Esophagus squamous epithelium (tissue), 5 donors: ENCODE measurements around the gene ANO10. TPM values are rescaled to one million over a fixed set of nuclear protein-coding genes. Genes with fewer than 3 reads are reported as not detected.

Experiments
- DNase-seq: peaks from one replicate; lab custom pipeline; 2025; lab: John Stamatoyannopoulos, UW
- H3K27ac ChIP-seq, 4 donors: fragments of 200-600 bp; sonication (generic); one replicate each; pipeline ENCODE4 v1.5.1; 2016 to 2019; ENCODE audit warnings: mild to moderate bottlenecking in 1 of 4
- H3K27me3 ChIP-seq, 4 donors: fragments of 200-600 bp; sonication (generic); 1 replicate in 3 of 4; 2 replicates in 1 of 4; pipeline versions ENCODE4 v1.5.1 to v1.6.0; 2017 to 2021; ENCODE audit warnings: antibody characterized with exemption in 1 of 4
- H3K36me3 ChIP-seq, 3 donors: fragments of 200-600 bp; sonication (generic); one replicate each; pipeline ENCODE4 v1.5.1; 2016 to 2019
- H3K4me1 ChIP-seq, 3 donors: fragments of 200-600 bp; sonication (generic); one replicate each; pipeline ENCODE4 v1.5.1; 2017 to 2019
- H3K4me3 ChIP-seq, 4 donors: fragments of 200-600 bp; sonication (generic); 1 replicate in 3 of 4; 2 replicates in 1 of 4; pipeline ENCODE4 v1.5.1; 2016 to 2019; ENCODE audit warnings: mild to moderate bottlenecking in 2 of 4, moderate library complexity in 1 of 4
- H3K9me3 ChIP-seq, 3 donors: fragments of 200-600 bp; sonication (generic); one replicate each; pipeline ENCODE4 v1.5.1; 2016 to 2019
- POLR2A ChIP-seq, 4 donors: fragments of 450-650 bp; IDR thresholded peaks; one replicate each; pipeline ENCODE4 v1.6.1; 2017; ENCODE audit warnings: antibody characterized with exemption in 4 of 4, mild to moderate bottlenecking in 4 of 4, moderate library complexity in 3 of 4
- WGBS, 2 donors: methylation state at CpG; one replicate each; pipeline ENCODE4 v1.1.5; 2018; 5-methylcytosine and 5-hydroxymethylcytosine counted together
- intact Hi-C: fragments of 100-400 bp; cut with DNase I; formaldehyde crosslinking; loops from one replicate; pipeline ENCODE4 v1.15.0; 2022
- total RNA-seq, 4 donors: library from RNA; depleted of rRNA; stranded (reverse); fragments of >200 nt; gene quantifications; one replicate each; pipeline ENCODE4 v1.1.0, GENCODE V29; 2016
- TF ChIP-seq, protein P1 (sequence below), 6 experiments: fragments of 450-650 bp in 4 of 6; fragments of 200-600 bp in 2 of 6; sonication (generic) in 2 of 6; IDR thresholded peaks; one replicate each; pipeline ENCODE4 v1.5.1; 2016 to 2019; ENCODE audit warnings: antibody characterized with exemption in 6 of 6, mild to moderate bottlenecking in 4 of 6, moderate library complexity in 4 of 6
- donor health status: DM: yes; HTN: yes; CAD: no.

Gene ANO10
- total RNA-seq, 4 donors from 2014 or later: 18.5 to 22.3 (median 20.3) TPM

DNA sequence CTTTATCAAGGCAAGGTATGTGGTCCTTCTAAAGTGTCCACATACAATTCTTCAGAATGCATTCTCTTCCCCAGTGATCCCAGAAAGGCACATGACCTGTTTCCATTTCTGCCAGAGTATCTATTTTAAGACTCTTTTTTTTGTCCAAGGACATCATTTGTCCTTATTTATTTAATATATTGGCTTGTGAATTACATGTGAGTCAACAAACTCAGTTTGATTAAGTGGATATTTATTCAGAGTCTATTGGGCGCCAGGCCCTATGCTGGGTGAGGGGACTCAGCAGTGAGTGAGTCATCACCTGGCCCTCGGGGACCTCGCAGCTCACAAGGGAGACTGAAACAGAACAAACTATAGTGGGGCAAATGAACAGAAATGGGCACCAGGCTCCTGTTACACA, 198.7 kb downstream of the ANO10 start:
- TF ChIP-seq POLR2A (IDR thresholded peaks at IDR 0.05): no peak
- TF ChIP-seq, protein P1, sequence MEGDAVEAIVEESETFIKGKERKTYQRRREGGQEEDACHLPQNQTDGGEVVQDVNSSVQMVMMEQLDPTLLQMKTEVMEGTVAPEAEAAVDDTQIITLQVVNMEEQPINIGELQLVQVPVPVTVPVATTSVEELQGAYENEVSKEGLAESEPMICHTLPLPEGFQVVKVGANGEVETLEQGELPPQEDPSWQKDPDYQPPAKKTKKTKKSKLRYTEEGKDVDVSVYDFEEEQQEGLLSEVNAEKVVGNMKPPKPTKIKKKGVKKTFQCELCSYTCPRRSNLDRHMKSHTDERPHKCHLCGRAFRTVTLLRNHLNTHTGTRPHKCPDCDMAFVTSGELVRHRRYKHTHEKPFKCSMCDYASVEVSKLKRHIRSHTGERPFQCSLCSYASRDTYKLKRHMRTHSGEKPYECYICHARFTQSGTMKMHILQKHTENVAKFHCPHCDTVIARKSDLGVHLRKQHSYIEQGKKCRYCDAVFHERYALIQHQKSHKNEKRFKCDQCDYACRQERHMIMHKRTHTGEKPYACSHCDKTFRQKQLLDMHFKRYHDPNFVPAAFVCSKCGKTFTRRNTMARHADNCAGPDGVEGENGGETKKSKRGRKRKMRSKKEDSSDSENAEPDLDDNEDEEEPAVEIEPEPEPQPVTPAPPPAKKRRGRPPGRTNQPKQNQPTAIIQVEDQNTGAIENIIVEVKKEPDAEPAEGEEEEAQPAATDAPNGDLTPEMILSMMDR (IDR thresholded peaks at IDR 0.05): no peak
- peak overlapping the region in 1 of 4 donors; percentile 0 for H3K27ac ChIP-seq
- DNase-seq: no peak
- no peaks in the 10 kb centered on the region for H3K27me3 ChIP-seq
- 59 to 90% methylated on average over 2 to 3 of the region's 3 CpGs for WGBS, 2 donors
- intact Hi-C loops: no loop called here
- H3K9me3 ChIP-seq: peaks cover 0 to 10% (median 8%) of the 10 kb centered on the region in 3 donors
- H3K36me3 ChIP-seq: peaks cover 0 to 4% (median 0%) of the 10 kb centered on the region in 3 donors
- H3K4me1 ChIP-seq: peaks cover 0 to 6% (median 0%) of the 10 kb centered on the region in 3 donors
- H3K4me3 ChIP-seq: no peak overlapping the region

DNA sequence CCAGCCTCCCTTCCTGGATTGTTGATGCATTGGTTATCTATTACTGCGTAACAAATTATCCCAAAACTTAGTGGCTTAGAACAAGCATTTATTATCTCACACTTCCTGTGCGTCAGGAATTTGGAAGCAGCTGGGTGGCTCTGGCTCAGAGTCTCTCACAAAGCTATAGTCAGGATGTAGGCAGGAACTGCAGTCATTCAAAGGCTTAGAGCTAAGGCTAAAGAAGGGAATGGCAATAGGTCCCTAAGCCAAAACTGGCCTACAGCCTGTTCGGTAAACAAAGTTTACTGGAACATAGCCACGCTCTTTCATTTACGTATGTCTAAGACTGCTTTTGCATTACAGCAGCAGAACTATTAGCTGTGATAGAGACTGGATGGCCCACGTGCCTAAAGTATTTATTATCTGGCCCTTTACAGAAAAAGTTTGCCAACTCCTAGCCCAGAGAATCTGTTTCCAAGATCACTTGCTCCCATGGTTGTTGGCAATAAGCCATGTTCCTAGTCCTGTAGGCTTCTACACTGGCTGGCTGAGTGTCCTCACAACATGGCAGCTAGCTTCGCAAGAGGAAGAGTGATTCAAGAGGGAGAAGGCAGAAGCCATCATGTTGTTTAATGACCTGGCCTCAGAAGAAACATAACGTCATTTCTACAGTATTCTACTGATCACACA, 203.1 kb downstream of the ANO10 start:
- H3K4me3 ChIP-seq: no peak overlapping the region
- H3K36me3 ChIP-seq: no peaks in the 10 kb centered on the region
- peaks cover 0 to 6% (median 0%) of the 10 kb centered on the region in 3 donors for H3K4me1 ChIP-seq
- WGBS, 2 donors: 66% methylated on average over 7 of the region's 8 CpGs
- no peak for DNase-seq
- H3K27ac ChIP-seq: peak overlapping the region in 3 of 4 donors; percentile 11 to 38 (median 30)
- H3K9me3 ChIP-seq: no peaks in the 10 kb centered on the region
- no peak for TF ChIP-seq POLR2A (IDR thresholded peaks at IDR 0.05)
- TF ChIP-seq, protein P1 (IDR thresholded peaks at IDR 0.05): no peak
- no peaks in the 10 kb centered on the region for H3K27me3 ChIP-seq
- intact Hi-C loops: no loop called here

DNA sequence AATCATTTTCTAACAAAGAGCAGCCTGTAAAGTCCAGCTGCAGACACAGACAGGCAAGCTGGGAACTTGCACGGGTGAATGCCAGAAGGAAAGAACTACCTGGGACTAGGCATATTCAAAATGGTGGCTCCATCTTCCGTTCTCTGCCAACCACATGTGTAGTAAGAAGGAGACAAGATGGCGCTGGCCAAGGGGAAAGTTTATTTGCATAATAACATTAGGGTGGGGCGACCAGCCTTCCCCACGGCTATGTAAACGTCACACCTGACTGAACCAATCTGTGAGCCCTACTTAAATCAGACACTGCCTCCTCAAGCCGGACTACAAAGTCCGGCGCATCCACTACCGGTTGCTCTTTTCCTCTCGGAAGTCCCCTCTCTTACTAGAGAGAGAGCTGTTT, 204.7 kb downstream of the ANO10 start:
- TF ChIP-seq POLR2A (IDR thresholded peaks at IDR 0.05): no peak
- TF ChIP-seq, protein P1 (IDR thresholded peaks at IDR 0.05): no peak
- Histone ChIP-seq H3K4me3 (no peak overlapping the region), H3K9me3 (no peaks in the 10 kb centered on the region), H3K27me3 (no peaks in the 10 kb centered on the region), H3K27ac (no peak overlapping the region), H3K36me3 (no peaks in the 10 kb centered on the region), H3K4me1 (no peaks in the 10 kb centered on the region)
- 81 to 90% methylated on average over 11 of the region's 11 CpGs for WGBS, 2 donors
- intact Hi-C loops: no loop called here
- DNase-seq: no peak

DNA sequence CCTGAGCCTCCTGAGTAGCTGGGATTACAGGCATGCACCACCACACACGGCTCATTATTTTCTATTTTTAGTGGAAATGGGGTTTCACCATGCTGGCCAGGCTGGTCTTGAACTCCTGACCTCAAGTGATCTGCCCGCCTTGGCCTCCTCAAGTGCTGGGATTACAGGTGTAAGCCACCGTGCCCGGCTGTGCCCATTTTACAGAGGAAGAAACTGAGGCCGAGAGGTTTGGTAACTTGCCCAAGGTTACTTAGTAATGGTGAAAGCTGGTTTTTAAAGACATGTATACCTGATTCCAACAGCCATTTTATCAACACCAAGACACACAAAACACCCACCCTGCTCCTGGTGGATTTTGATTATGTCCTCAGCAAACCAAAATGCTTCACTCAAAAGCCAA, 206.7 kb downstream of the ANO10 start:
- Histone ChIP-seq H3K9me3 (no peaks in the 10 kb centered on the region), H3K27ac (no peak overlapping the region), H3K27me3 (no peaks in the 10 kb centered on the region), H3K4me3 (no peak overlapping the region), H3K4me1 (no peaks in the 10 kb centered on the region), H3K36me3 (no peaks in the 10 kb centered on the region)
- no peak for TF ChIP-seq POLR2A (IDR thresholded peaks at IDR 0.05)
- TF ChIP-seq, protein P1 (IDR thresholded peaks at IDR 0.05): no peak
- no peak for DNase-seq
- intact Hi-C loops: no loop called here
- WGBS, 2 donors: 93 to 100% methylated on average over 1 to 5 of the region's 5 CpGs

DNA sequence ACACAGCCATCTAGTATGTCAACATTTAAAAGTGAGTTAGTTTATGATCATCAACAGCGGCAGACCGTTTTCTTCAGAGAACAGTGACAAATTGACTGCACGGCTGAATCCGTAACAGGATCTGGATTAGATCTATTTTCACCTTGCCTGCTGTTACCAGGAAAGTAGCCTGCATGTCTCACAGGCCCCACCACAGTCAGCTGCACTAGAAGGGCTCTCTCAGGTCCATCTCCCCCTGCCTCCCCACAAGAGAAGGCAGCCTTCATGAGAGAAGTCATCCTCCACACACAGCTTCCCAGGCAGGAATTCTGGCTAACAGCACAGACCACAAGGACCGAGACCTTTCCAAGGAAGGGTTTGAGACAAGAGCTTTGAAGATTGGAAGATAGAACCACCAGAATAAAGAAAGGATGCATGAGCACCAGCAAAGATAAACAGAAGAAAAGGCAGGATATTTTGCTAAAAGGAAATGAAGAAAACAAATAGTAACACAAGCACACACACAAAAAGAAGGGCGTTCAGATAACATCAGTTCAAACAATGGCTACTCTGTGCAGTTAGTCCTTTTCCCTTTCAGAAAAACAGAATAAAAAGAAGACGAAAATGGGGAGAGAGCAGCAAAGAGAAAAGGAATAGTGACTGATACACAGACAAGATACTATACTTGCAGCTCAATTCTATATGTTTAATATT, 208.0 kb downstream of the ANO10 start:
- no peak overlapping the region for H3K4me3 ChIP-seq
- no peaks in the 10 kb centered on the region for H3K4me1 ChIP-seq
- H3K27me3 ChIP-seq: no peaks in the 10 kb centered on the region
- WGBS, 2 donors: 82% methylated on average over 7 of the region's 7 CpGs
- no peak overlapping the region for H3K27ac ChIP-seq
- intact Hi-C loops: no loop called here
- DNase-seq: no peak
- H3K9me3 ChIP-seq: no peaks in the 10 kb centered on the region
- TF ChIP-seq, protein P1 (IDR thresholded peaks at IDR 0.05): no peak
- TF ChIP-seq POLR2A (IDR thresholded peaks at IDR 0.05): no peak
- H3K36me3 ChIP-seq: no peaks in the 10 kb centered on the region
